HEK293T (cell line): Measurements from ENCODE around the gene HDAC9.

Experiments
- CTCF ChIA-PET: fragments of 350-600 bp; formaldehyde crosslinking; extraction: SDS; loops from one replicate; lab custom pipeline; 2021; ENCODE audit warnings: antibody characterized with exemption, inconsistent platforms; lab: Yijun Ruan, JAX
- POLR2A ChIA-PET: fragments of 350-600 bp; formaldehyde crosslinking; extraction: SDS; loops from one replicate; lab custom pipeline; 2020; ENCODE audit warnings: antibody characterized with exemption, inconsistent platforms; lab: Yijun Ruan, JAX
- DNase-seq: peaks from one replicate; pipeline ENCODE4 v3.0.0; 2012; ENCODE audit warnings: mixed read lengths; ENCODE audit errors: extremely low spot score
- ARNT ChIP-seq: fragments of 450-650 bp; IDR thresholded peaks from 2 replicates; pipeline ENCODE4 v1.6.1; 2017; ENCODE audit warnings: mild to moderate bottlenecking
- BHLHE40 ChIP-seq: fragments of 450-650 bp; IDR thresholded peaks from 2 replicates; pipeline ENCODE4 v1.6.1; 2016; ENCODE audit warnings: mild to moderate bottlenecking, moderate library complexity, borderline replicate concordance
- CTBP1 ChIP-seq: fragments of 450-650 bp; IDR thresholded peaks from 2 replicates; pipeline ENCODE4 v1.6.1; 2016; ENCODE audit warnings: borderline replicate concordance
- ELF4 ChIP-seq: fragments of 450-650 bp; IDR thresholded peaks from 2 replicates; pipeline ENCODE4 v1.6.1; 2017; ENCODE audit warnings: antibody characterized with exemption
- FOXA1 ChIP-seq: fragments of 450-650 bp; IDR thresholded peaks from 2 replicates; pipeline ENCODE4 v1.6.1; 2016; ENCODE audit warnings: mild to moderate bottlenecking
- FOXK2 ChIP-seq: fragments of 450-650 bp; IDR thresholded peaks from 2 replicates; pipeline ENCODE4 v1.6.1; 2016; ENCODE audit warnings: mild to moderate bottlenecking
- FOXM1 ChIP-seq: fragments of 450-650 bp; IDR thresholded peaks from 2 replicates; pipeline ENCODE4 v1.6.1; 2017; ENCODE audit warnings: mild to moderate bottlenecking, borderline replicate concordance
- HDGF ChIP-seq: fragments of 450-650 bp; IDR thresholded peaks from 2 replicates; pipeline ENCODE4 v1.6.1; 2017; ENCODE audit warnings: antibody characterized with exemption, borderline replicate concordance
- L3MBTL2 ChIP-seq: fragments of 450-650 bp; conservative IDR thresholded peaks from 2 replicates; pipeline ENCODE4 v1.6.1; 2016; ENCODE audit warnings: mild to moderate bottlenecking
- LEF1 ChIP-seq: fragments of 450-650 bp; IDR thresholded peaks from 2 replicates; pipeline ENCODE4 v1.6.1; 2017; ENCODE audit warnings: mild to moderate bottlenecking, borderline replicate concordance
- NFRKB ChIP-seq: fragments of 450-650 bp; IDR thresholded peaks from 2 replicates; pipeline ENCODE4 v1.6.1; 2016; ENCODE audit warnings: mild to moderate bottlenecking, moderate library complexity
- PKNOX1 ChIP-seq: fragments of 450-650 bp; IDR thresholded peaks from 2 replicates; pipeline ENCODE4 v1.6.1; 2016
- SP1 ChIP-seq: fragments of 450-650 bp; IDR thresholded peaks from 2 replicates; pipeline ENCODE4 v1.6.1; 2017
- SUZ12 ChIP-seq: fragments of 450-650 bp; IDR thresholded peaks from 2 replicates; pipeline ENCODE4 v1.6.1; 2016; ENCODE audit warnings: mild to moderate bottlenecking
- TARDBP ChIP-seq: fragments of 450-650 bp; IDR thresholded peaks from 2 replicates; pipeline ENCODE4 v1.6.1; 2016
- ZNF384 ChIP-seq: fragments of 450-650 bp; IDR thresholded peaks from 2 replicates; pipeline ENCODE4 v1.6.1; 2016

Gene HDAC9

DNA sequence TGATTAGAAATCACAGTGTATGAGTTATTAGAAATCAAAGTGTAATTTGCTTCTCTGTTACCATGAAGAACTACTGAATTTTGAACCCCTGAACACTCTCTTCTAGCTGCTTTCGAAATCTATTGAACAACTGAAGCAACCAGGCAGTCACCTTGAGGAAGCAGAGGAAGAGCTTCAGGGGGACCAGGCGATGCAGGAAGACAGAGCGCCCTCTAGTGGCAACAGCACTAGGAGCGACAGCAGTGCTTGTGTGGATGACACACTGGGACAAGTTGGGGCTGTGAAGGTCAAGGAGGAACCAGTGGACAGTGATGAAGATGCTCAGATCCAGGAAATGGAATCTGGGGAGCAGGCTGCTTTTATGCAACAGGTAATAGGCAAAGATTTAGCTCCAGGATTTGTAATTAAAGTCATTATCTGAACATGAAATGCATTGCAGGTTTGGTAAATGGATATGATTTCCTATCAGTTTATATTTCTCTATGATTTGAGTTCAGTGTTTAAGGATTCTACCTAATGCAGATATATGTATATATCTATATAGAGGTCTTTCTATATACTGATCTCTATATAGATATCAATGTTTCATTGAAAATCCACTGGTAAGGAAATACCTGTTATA, 170.7 kb downstream of the HDAC9 start:
- DNase-seq: peak; percentile 76
- CTCF ChIA-PET: interaction anchor here (0.6 to 1.3 kb wide), 10 partner anchors 9 to 313 kb away, joined by 3 to 10 read pairs (median 4); no protein-coding TSS in a partner anchor

GRCh38 chr7:18667466-18667865, 171.9 kb downstream of the HDAC9 start:
- TF ChIP-seq FOXK2 (no peak), CTBP1 (no peak), ZNF384 (no peak), ARNT (no peak), L3MBTL2 (no peak), TARDBP (no peak), NFRKB (no peak), SP1 (no peak), FOXM1 (no peak), BHLHE40 (no peak), LEF1 (no peak), SUZ12 (no peak), FOXA1 (no peak), PKNOX1 (no peak), HDGF (no peak)
- ChIA-PET CTCF (interaction anchor here (0.5 kb wide), 1 partner anchor 80 kb away, joined by 4 read pairs; no protein-coding TSS in a partner anchor), POLR2A (no interaction called here)
- no peak for DNase-seq

More for the DNA sequence above, 170.7 kb downstream of the HDAC9 start:
- TF ChIP-seq SUZ12: no peak
- no peak for TF ChIP-seq SP1
- TF ChIP-seq FOXM1: no peak
- TF ChIP-seq ELF4: no peak
- TF ChIP-seq CTBP1: no peak
- TF ChIP-seq FOXK2: no peak
- no peak for TF ChIP-seq LEF1
- no peak for TF ChIP-seq ZNF384
- no peak for TF ChIP-seq FOXA1
- TF ChIP-seq PKNOX1: no peak
- no peak for TF ChIP-seq NFRKB
- no peak for TF ChIP-seq BHLHE40
- TF ChIP-seq TARDBP: no peak
- POLR2A ChIA-PET: no interaction called here

DNA sequence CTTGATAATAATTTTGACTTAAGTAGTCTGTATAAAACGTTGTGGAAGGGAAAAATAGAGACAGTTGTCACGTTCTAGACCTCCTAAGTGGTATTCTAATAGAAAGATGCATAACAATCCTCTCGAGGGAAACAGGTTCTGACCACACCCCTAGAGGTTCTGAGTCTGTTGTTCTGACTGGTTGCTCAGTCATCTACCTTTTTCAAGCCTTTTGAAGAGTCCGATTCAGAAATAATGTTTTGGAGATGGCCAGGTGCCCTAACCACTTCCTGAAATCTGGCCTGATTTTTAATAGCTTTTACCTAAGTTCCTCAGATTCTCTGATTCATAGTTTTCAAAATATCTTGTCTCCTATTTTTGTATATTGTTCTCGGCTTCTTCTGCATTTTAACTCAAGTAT, 175.6 kb downstream of the HDAC9 start:
- POLR2A ChIA-PET: no interaction called here

DNA sequence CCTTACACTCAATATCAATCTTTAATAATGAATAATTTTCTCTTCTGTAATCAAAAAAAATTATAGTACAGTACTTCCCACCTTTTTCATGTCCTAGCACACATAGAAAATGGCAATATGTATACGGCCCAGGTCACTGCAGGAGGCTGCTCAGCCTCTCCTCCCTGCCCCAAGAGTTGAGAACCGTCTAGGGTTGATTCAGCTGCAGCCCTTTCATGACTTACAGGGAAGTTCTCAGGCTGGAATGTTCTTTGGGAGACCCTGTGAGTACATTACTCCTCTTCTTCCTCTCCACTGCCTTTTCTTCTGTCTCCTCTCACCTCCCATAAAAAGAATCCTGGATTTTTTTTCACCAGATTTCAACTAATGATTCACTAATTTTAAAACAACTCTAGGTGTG, 180.0 kb downstream of the HDAC9 start:
- TF ChIP-seq NFRKB (no peak), HDGF (no peak), TARDBP (no peak), CTBP1 (no peak), FOXK2 (no peak), SP1 (no peak), SUZ12 (no peak), L3MBTL2 (no peak), LEF1 (no peak), FOXM1 (no peak), ELF4 (no peak), PKNOX1 (no peak), FOXA1 (no peak)
- ChIA-PET CTCF (interaction anchor here (2.3 kb wide), 1 partner anchor 10 kb away, joined by 8 read pairs; no protein-coding TSS in a partner anchor), POLR2A (no interaction called here)
- no peak for DNase-seq

More for the DNA sequence above, 175.6 kb downstream of the HDAC9 start:
- TF ChIP-seq ZNF384 (no peak), ELF4 (no peak), FOXM1 (no peak), FOXA1 (no peak), BHLHE40 (no peak), LEF1 (no peak), SP1 (no peak), ARNT (no peak), L3MBTL2 (no peak), CTBP1 (no peak)
- no peak for DNase-seq
- CTCF ChIA-PET: no interaction called here

GRCh38 chr7:18679261-18679660, 183.7 kb downstream of the HDAC9 start:
- ChIA-PET POLR2A (no interaction called here), CTCF (no interaction called here)
- no peak for TF ChIP-seq SP1
- TF ChIP-seq NFRKB: no peak
- no peak for TF ChIP-seq FOXA1
- no peak for TF ChIP-seq ZNF384
- TF ChIP-seq CTBP1: no peak
- TF ChIP-seq LEF1: no peak
- TF ChIP-seq HDGF: no peak
- TF ChIP-seq ELF4: no peak
- no peak for TF ChIP-seq FOXK2
- no peak for TF ChIP-seq FOXM1
- no peak for TF ChIP-seq SUZ12
- TF ChIP-seq PKNOX1: no peak
- no peak for TF ChIP-seq BHLHE40
- TF ChIP-seq L3MBTL2: no peak
- no peak for TF ChIP-seq TARDBP
- no peak for TF ChIP-seq ARNT
- no peak for DNase-seq
